Stimulated activated CD4-positive, alpha-beta T cell treated with anti-CD3 and anti-CD28 coated beads, TNF-alpha, amount 100 ng/mL, for 48 hours (primary cell): Measurements from ENCODE around the gene SMC3.
A peak's percentile ranks its signal among the peaks of the same experiment; 100 is the strongest.
"Not testable (repeated sequence)": the region's sequence is repeated elsewhere in the genome, so short reads cannot be mapped to it uniquely, and the experiment has no call there.

Source experiments
- DNase-seq, 3 donors: peaks; one replicate each; pipeline ENCODE4 v3.0.0-alpha.2; 2020; ENCODE audit warnings: low read depth in 3 of 3

The SMC3 gene

DNA sequence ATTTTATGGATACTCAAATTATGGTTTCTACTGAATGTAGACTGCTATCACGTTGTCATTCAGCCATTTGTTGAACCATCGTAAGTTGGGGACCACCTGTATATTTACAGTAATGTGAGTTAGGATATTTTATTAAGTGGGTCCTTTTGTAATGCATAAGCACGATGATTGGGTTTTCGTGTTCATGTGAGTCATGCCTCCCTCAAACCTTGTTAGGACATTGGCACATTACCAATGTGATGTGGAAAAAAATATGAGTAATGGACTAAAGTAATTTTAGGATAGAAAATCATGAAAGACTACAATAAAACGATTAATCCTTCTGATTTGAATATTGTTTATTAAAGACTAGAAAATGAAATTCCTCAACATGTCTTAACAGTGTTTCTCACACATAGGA is 8.7 kb downstream of the SMC3 start:
- no peak for DNase-seq

DNA sequence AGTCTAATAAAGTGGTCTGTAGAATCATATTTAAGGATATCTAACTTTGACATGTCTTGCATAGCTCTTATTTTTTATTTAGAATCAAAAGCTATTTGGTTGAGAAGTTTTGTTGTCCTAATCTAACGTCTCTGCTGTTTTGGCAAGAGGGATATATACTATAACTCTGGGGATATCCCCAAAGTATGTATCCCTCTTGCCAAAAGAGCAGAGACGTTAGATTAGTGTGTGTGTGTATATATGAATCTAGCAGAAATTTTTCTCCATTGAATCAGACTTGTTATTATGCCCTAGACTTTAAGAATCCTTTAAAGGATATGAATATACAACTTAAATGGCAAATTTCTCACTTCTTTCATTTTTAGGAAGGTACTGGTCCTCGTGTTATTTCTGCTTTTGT is 9.6 kb downstream of the SMC3 start:
- no peak for DNase-seq

DNA sequence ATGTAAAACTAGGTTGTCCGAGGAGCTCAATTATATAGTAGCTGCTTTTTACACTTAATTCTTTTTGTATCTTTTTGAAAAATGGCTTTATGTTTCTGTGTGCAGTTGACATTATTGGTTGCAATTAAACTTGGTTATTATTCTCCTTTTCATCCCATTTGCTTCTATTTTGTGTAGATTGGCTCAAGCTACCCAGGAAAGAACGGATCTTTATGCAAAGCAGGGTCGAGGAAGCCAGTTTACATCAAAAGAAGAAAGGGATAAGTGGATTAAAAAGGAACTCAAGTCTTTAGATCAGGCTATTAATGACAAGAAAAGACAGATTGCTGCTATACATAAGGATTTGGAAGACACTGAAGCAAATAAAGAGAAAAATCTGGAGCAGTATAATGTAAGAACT is 16.5 kb downstream of the SMC3 start:
- DNase-seq, result no peak

GRCh38 chr10:110591760-110592159 is 24.3 kb downstream of the SMC3 start:
- no peak for DNase-seq

- DNase-seq, result no peak
These were observed 30.0 kb downstream of the SMC3 start for GRCh38 chr10:110597476-110597875.

DNA sequence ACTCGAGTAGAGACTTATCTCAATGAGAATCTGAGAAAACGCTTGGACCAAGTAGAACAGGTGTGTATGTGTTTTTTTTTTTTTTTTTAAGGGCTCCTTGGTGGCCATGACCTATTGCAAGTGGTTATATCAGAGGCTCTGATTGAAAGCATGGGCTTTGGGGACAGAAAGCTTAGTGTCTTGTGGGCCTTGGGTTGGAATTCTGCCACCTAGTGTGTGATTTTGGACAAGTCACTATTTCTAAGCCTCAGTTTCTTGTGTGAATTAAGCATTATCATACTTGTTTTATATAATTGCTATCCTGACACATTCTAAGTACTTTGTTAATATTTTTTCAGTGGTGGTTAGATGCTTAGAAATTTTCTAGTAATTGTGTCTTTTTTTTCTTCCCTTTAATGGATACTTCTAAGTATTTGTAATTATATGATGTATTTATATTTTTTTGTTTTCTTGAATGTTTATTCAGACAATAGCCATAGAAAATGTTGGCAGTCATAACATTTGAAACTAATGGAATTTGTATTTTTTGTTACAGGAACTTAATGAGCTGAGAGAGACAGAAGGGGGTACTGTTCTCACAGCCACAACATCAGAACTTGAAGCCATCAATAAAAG is 33.1 kb downstream of the SMC3 start:
- DNase-seq, result no peak

DNA sequence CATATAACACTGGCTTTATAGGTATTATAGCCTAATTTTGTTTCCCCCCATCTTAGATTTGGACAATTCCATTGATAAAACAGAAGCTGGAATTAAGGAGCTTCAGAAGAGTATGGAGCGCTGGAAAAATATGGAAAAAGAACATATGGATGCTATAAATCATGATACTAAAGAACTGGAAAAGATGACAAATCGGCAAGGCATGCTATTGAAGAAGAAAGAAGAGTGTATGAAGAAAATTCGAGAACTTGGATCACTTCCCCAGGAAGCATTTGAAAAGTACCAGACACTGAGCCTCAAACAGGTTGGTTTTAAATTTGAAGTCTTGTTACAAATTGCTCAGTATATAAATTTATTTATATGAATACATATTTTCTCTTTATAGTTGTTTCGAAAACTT is 34.1 kb downstream of the SMC3 start:
- no peak for DNase-seq

DNA sequence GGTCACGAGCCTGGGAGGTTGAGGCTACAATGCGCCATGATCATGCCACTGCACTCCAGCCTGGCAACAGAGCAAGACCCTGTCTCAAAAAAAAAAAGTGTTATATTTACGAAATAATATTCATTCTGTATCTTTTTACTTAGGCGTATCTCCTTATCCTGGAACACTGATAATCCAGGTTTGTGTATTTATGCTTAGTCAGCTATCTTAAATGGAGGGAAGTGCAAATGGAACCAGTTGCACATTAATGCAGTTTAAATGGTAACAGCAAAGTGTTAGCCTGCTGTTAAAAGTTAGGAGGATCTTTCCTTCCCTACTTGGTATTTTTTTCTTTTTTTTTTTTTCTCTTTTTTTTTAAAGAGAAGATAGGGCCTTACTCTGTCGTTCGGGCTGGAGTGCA is 40.6 kb downstream of the SMC3 start:
- DNase-seq, result no peak

DNA sequence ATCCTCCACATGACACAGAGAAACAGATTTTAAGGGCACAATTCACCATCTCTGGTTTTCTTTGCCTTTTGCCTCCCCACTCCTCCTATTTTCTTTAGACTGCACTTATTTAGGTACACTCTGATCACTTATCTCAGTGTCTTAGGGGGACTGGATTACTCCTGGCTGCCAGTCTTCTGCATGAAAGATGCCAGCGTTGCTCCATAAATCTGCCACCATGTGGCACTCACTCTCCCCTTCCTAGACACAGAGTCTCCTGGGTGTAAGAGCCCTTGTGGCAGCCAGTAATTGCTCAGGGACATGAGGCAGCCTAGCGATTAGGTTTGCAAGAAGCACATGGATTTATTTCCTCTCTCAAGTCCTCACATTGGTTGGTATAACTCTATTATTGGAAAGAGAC is 42.1 kb downstream of the SMC3 start:
- DNase-seq, result no peak

GRCh38 chr10:110610308-110610774 is 42.8 kb downstream of the SMC3 start:
- DNase-seq, result peak in 1 of 3 donors; percentile 49

GRCh38 chr10:110610781-110611180 is 43.3 kb downstream of the SMC3 start:
- DNase-seq, result not testable (repeated sequence)

- no peak for DNase-seq
These were observed 44.6 kb downstream of the SMC3 start for GRCh38 chr10:110612087-110612486.

- no peak for DNase-seq
These were observed 45.1 kb downstream of the SMC3 start for GRCh38 chr10:110612629-110613028.

GRCh38 chr10:110613341-110613995 is 46.0 kb downstream of the SMC3 start:
- DNase-seq, result peak in 2 of 3 donors; percentile 10 to 37

DNA sequence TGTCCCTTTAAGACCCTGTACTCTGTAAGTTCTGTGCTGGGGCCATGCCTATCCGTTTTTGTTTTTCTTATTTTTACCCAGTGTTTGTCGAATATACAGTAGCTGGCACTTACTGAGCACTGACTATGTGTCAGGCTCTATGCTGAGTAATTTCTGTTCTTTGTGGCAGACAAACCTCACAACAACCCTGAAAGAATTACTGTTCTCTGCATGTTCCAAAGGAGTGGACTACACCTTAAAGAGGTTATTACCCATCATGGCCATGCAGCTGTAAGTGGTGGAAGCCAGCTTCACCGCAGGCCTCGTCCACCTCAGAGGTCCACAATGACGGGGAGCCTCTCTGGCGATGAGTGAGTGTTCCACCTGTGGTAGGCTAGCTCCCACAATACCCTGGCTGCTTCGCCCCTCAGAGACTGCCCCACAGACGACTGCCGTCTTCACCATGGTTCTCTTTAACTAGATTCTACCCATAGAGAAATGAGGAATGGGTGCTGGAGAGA is 46.6 kb downstream of the SMC3 start:
- no peak for DNase-seq

DNA sequence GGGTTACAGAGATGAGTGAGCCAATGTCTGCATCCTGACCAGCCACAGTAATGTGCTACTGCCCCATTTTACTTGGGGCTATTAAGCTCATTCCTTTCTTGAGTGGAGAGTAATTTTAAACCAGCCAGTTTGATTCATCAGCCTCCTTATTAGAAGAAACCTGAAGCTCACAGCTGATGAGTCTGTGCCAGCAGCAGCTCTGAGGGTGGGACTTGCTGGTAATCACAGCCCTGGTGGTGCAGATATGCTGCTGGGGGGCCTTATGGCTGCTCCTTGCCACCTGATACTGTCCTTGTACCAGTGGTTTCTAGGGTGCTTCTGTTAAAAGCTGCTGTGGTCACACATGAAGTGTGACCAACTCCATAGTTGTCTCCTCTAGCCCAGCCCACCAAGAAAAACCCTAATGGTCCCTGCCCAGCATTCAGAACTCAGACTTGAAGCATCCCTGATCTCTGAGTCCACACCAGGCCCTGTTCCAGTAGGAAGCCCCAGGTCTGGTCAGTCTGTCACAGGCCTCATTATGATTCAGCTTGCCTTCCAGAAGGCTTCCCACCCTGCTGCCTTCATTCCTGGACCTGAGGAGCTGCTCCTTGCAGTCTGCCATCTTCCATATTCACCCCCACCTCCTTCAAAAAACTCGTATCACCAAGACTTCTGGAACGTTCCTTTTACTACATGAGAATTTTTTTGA is 47.7 kb downstream of the SMC3 start:
- no peak for DNase-seq

- DNase-seq, result no peak
These were observed 49.1 kb downstream of the SMC3 start for GRCh38 chr10:110616493-110617033.

DNA sequence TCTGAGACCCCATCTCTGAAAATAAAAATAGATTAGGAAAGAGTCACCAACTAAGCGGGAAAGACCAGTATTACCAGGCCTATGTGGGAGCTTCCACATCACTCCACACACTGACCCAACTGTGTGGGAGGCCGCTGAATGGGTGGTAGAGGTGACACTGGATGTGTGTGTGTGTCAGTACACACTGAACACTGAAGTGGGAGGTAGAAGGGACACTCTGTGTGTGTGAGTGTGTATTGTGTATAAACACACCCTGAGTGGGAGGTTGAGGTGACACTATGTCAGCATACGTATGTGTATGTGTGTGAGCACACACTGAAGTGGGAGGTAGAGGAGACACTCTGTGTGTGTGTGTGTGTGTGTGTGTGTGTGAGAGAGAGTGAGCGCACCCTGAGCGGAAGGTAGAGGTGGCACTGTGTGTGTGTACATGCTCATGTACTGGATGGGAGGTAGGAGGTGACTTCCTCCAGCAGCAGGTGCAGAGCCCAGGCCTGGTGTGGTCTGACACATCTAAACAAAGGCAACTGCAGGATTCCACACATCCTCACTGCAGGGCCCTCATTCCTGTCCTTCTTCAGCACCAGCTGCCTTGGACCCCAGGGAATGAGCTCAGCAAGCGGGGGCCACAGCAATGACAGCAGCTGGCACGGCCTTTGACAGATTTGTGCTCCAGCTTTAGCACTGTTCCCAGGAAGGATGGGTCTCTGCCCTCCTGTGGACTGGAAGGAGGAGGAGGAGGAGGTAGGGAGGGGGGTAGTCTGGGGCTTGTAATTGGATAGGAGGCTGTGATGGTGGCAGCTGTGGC is 50.1 kb downstream of the SMC3 start:
- DNase-seq, result no peak

GRCh38 chr10:110618230-110618610 is 50.7 kb downstream of the SMC3 start:
- DNase-seq, result peak in 2 of 3 donors; percentile 26 to 31

- DNase-seq, result no peak
These were observed 52.3 kb downstream of the SMC3 start for GRCh38 chr10:110619514-110620397.

- DNase-seq, result no peak
These were observed 52.9 kb downstream of the SMC3 start for GRCh38 chr10:110620398-110620719.
